ENCODE data around the gene SSH3.
A peak's percentile ranks its signal among the peaks of the same experiment; 100 is the strongest.

Gene SSH3

DNA sequence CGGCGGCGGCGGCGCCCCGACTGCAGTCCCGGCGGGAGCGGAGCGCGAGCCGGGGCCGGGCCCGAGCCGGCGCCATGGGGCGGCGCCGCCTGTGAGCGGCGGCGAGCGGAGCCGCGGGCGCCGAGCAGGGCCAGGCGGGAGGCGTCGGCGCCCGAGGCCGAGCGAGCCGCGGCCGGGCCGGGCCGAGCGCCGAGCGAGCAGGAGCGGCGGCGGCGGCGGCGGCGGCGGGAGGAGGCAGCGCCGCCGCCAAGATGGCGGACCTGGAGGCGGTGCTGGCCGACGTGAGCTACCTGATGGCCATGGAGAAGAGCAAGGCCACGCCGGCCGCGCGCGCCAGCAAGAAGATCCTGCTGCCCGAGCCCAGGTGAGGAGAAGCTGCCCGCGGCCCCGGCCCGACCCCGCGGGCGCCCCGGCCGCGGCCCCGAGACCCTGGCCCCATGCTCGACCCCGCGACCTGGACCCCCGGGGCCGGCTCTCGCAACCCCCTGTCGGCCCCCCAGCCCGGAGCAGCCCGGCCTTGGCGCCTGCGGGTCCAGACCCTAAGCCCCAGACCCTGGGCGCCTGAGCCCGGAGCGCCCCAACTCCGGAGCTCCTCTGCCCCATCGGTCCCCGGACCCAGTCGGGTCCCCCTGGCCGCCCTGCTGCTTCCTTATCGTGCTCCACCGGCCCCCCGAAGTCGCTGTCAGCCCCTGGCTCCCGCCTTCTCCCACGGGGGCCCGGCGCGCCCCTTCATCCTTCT lies 36.7 kb upstream of the SSH3 start, which contains the start of gene GRK2:
Gene GRK2 (plus strand): TSS at position 25 of the 739 bp plus-strand sequence. CDS start 227 bp downstream, at position 252.
- TF ChIP-seq CTCF (IDR thresholded peaks at IDR 0.05; ENCODE audit: extremely low read depth, missing control alignments): no peak
- peak; percentile 83 for DNase-seq (ENCODE audit: low spot score)

DNA sequence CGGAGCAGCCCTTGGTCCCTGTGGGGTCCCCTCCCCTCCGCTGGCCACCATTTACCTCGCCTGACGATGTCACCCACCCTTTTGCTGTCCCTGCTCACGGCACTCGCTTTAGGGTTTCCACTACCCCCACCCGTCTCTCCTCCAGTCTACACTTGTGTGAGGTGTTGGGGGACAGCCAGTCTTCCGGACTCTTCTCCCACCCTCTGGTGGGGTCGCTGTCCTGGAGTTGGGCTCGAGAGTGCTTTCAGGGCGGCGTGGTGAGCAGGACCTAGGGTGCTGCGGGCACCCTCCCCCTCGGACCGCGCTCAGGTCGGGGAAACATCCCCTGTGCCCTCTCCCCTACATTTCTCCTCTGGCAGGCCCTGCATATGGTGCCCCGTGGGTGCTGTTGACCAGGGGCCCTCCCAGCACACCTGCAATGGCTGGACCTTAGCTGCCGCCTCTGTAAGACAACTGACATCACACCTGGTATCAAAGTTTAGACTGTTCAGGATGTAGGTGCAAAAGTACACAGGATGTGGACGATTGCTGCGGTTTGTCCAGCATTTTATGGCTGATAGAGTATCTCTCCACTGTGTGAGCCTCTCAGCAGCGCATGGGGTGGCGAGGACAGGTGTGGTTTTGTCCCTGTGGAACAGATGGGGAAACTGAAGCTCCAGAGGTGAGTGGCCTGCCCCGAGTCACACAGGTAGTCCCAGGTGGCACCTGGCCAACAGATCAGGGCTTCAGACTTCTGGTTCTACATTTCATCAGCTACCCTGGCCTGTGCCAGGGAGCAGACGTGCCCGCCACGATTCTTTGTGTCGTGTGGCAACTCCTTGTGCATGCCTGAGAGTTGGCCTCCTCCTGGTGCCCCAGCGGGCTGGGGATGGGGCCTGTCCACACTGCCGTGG lies 35.9 kb upstream of the SSH3 start:
- TF ChIP-seq CTCF (IDR thresholded peaks at IDR 0.05; ENCODE audit: extremely low read depth, missing control alignments): peak; percentile 13
- DNase-seq (ENCODE audit: low spot score): no peak

DNA sequence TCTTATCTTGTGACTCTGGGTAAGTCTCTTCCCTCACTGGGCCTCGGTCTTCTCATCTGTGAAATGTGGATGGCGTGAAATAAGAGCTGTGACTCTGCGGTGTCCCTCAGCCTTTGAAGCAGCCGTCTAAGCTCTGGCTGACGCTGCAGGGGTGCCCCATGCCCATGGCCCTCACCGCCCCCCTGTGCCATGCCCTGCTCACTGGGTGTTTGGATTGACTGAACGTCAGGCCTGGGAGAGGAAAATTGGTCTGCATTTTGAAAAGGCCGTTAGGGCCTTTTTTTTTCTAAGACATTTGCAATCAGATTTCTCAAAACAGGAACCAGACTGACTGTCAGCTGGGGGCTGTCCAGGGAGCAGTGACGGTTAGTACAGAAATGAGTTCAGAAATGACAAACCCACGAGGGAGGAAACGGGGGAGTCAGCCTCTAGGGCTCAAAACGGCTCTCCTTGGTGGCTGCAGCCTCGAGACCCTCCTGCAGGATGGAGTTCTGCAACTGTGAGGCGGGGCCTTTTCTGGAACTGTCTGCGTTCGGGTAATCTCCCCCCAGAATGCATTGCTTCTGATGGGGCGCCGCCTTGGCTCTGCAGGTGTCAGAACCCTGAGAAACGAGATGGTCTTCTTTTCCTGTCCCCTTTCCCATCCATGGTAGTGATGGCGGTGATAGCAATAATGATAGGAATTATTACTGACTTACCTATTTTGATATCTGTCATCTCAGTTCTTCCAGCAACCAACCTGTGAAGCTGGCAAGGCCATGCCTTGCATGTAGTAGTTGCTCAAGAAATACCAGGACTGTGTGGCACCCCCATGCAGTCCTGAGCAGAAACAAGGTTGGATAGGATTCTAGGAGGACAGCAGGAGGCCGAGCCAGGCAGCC lies 35.0 kb upstream of the SSH3 start:
- peak; percentile 91 for DNase-seq (ENCODE audit: low spot score)
- TF ChIP-seq CTCF (IDR thresholded peaks at IDR 0.05; ENCODE audit: extremely low read depth, missing control alignments): no peak

DNA sequence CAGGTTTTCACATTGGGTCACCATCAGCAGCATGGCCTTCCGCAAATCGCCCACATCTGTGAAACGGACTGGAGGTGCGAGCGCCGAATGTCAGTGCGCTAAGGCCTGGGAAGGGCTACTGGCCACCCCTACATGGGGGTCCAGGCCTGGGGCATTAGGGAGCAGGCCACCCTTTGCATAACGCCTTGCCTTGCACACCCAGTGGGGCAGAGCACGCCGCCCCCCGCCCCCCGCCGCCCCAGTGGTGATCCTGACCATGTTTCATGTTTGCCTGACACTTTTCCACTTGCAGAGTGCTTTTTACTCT lies 34.4 kb upstream of the SSH3 start:
- no peak for DNase-seq (ENCODE audit: low spot score)

GRCh38 chr11:67269401-67270255 lies 33.7 kb upstream of the SSH3 start:
- no peak for DNase-seq (ENCODE audit: low spot score)

More for the DNA sequence above, 34.4 kb upstream of the SSH3 start:
- no peak for TF ChIP-seq CTCF (IDR thresholded peaks at IDR 0.05; ENCODE audit: extremely low read depth, missing control alignments)

More at GRCh38 chr11:67269401-67270255, 33.7 kb upstream of the SSH3 start:
- no peak for TF ChIP-seq CTCF (IDR thresholded peaks at IDR 0.05; ENCODE audit: extremely low read depth, missing control alignments)
